Progenitor cell of endocrine pancreas (in vitro differentiated cells): Measurements from ENCODE around the gene GTF3C2. TPM values are rescaled to one million over a fixed set of nuclear protein-coding genes. Genes with fewer than 3 reads are reported as not detected.

Experiments
- DNase-seq: peaks from one replicate; pipeline ENCODE4 v3.0.0; 2021; ENCODE audit warnings: low spot score; ENCODE audit not compliant: unreplicated experiment
- H3K27ac Mint-ChIP-seq: 2 replicates; pipeline ENCODE4 v1.8.0; 2021; ENCODE audit warnings: mild to moderate bottlenecking, moderate library complexity, mixed read lengths
- H3K27me3 Mint-ChIP-seq: 2 replicates; pipeline ENCODE4 v1.8.0; 2021; ENCODE audit warnings: mixed read lengths
- H3K36me3 Mint-ChIP-seq: 2 replicates; pipeline ENCODE4 v1.8.0; 2022; ENCODE audit warnings: mixed read lengths; ENCODE audit not compliant: insufficient read depth
- H3K4me1 Mint-ChIP-seq: 2 replicates; pipeline ENCODE4 v1.8.0; 2021; ENCODE audit warnings: low read depth, mixed read lengths
- H3K4me3 Mint-ChIP-seq: 2 replicates; pipeline ENCODE4 v1.8.0; 2021; ENCODE audit warnings: low read depth, mild to moderate bottlenecking, moderate library complexity, mixed read lengths
- H3K9me3 Mint-ChIP-seq: 2 replicates; pipeline ENCODE4 v1.8.0; 2021; ENCODE audit warnings: low read depth, mixed read lengths
- total RNA-seq: library from RNA; stranded (reverse); gene quantifications from 2 replicates; pipeline ENCODE4 v1.2.1, GENCODE V29; 2021
- TF ChIP-seq, protein P1 (sequence below): fragments of 200-600 bp; sonication (generic); IDR thresholded peaks from one replicate; pipeline ENCODE4 v1.5.0; 2021; ENCODE audit warnings: antibody characterized with exemption, mild to moderate bottlenecking; ENCODE audit not compliant: unreplicated experiment

GTF3C2 gene
- total RNA-seq, 1 donor from 2014 or later = 106 TPM

DNA sequence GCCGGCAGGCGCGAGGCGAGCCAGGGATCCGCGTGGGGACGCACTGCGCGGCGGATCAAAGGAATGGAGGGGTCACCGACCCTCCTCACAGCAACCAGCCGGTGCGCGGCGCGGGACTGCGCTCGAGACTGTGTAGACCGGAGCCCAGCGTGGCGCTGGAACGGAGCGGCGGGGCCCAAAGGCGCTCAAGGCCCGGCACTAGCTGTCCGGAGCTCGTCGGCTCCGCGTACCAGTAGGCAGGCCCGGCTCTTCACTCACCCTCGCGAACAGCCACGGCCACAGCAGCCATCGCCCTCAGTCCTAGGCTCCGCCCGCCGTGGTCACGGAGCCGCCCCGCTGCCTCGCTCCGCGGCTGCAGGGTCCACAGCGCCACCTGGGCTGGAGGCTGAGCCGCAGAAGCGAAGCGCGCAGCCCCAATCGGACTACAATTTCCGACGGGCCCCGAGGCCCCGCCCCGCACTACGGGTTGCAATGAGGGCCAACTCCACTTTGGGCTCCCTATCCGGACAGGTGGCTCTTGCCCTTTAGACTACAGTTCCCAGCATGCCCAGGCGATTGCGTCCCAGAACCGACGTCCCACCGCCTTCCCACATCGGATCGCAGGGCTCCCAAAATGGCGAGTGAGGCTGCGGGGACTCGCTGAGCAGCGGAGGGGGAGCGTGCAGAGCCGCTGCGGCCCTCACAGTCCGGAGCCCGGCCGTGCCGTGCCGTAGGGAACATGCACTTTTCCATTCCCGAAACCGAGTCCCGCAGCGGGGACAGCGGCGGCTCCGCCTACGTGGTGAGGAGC lies 13.7 kb upstream of the GTF3C2 start, which contains the start of the genes EIF2B4 and SNX17:
EIF2B4 (minus strand) TSS at position 313 of the 790 bp plus-strand sequence; CDS start at position 289, 24 bp downstream.
SNX17 (plus strand) TSS at position 591 of the 790 bp plus-strand sequence; CDS start at position 719, 128 bp downstream.
- H3K27ac Mint-ChIP-seq = peak within 1 kb of the TSS; percentile 98
- H3K36me3 Mint-ChIP-seq = peaks cover 25% of the 10 kb centered on the region
- no peaks in the 10 kb centered on the region for H3K27me3 Mint-ChIP-seq
- H3K4me3 Mint-ChIP-seq = peak within 1 kb of the TSS; percentile 87
- TF ChIP-seq, protein P1, sequence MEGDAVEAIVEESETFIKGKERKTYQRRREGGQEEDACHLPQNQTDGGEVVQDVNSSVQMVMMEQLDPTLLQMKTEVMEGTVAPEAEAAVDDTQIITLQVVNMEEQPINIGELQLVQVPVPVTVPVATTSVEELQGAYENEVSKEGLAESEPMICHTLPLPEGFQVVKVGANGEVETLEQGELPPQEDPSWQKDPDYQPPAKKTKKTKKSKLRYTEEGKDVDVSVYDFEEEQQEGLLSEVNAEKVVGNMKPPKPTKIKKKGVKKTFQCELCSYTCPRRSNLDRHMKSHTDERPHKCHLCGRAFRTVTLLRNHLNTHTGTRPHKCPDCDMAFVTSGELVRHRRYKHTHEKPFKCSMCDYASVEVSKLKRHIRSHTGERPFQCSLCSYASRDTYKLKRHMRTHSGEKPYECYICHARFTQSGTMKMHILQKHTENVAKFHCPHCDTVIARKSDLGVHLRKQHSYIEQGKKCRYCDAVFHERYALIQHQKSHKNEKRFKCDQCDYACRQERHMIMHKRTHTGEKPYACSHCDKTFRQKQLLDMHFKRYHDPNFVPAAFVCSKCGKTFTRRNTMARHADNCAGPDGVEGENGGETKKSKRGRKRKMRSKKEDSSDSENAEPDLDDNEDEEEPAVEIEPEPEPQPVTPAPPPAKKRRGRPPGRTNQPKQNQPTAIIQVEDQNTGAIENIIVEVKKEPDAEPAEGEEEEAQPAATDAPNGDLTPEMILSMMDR = peak; percentile 80
- peaks cover 23% of the 10 kb centered on the region for H3K4me1 Mint-ChIP-seq
- H3K9me3 Mint-ChIP-seq = no peaks in the 10 kb centered on the region
- DNase-seq = peak; percentile 98

DNA sequence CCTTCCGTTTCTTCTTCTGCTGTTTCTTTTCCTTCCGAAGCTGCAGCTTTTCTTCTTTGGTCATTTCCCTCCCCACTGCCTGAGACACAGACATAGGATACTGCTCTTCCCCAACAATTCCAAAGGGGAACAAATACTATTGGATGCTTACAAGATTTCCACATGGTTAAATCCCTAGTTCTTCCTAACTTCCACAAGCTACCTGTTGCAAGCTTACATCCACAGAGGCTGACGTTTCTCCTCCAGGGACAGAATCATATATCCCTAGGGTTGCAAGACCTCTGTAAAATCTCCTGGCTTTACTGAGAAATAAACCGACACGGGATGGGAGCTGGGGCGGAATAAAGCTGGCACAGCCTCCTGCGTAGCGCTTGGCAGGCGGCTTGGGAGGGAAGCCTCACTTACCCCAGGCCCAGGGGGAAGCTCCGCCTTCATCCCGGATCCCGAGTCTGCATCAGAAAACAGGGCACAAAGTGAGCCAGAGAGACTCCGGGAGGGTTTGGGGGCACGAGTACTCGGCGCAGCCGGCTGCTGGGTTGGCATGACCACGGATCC lies 13.0 kb upstream of the GTF3C2 start:
- Mint-ChIP-seq H3K4me1 (peaks cover 23% of the 10 kb centered on the region), H3K4me3 (peak overlapping the region; percentile 87), H3K9me3 (no peaks in the 10 kb centered on the region), H3K27me3 (no peaks in the 10 kb centered on the region), H3K36me3 (peaks cover 25% of the 10 kb centered on the region), H3K27ac (peak overlapping the region; percentile 97)
- TF ChIP-seq, protein P1 = no peak
- DNase-seq = no peak

DNA sequence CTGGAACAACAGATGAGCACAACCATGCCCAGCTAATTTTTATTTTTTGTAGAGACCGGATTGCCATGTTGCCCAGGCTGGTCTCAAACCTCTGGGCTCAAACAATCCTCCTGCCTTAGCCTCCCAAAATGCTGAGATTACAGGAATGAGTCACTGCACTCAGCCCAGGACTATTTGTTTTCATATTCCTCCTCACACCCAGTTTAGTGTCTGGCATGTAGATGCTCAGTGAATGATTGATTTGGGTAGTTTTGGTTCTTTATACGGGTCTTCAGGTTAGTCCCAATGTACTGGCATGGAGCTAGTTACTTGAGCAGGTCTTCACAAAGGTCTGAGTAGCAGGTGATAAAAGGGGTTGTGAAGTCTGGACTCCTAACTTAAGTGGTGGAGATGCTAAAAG lies 7.4 kb upstream of the GTF3C2 start:
- Mint-ChIP-seq H3K4me3 (no peak overlapping the region), H3K27me3 (no peaks in the 10 kb centered on the region), H3K27ac (no peak overlapping the region), H3K9me3 (no peaks in the 10 kb centered on the region), H3K36me3 (peaks cover 18% of the 10 kb centered on the region), H3K4me1 (peaks cover 2% of the 10 kb centered on the region)
- DNase-seq = no peak
- TF ChIP-seq, protein P1 = no peak

DNA sequence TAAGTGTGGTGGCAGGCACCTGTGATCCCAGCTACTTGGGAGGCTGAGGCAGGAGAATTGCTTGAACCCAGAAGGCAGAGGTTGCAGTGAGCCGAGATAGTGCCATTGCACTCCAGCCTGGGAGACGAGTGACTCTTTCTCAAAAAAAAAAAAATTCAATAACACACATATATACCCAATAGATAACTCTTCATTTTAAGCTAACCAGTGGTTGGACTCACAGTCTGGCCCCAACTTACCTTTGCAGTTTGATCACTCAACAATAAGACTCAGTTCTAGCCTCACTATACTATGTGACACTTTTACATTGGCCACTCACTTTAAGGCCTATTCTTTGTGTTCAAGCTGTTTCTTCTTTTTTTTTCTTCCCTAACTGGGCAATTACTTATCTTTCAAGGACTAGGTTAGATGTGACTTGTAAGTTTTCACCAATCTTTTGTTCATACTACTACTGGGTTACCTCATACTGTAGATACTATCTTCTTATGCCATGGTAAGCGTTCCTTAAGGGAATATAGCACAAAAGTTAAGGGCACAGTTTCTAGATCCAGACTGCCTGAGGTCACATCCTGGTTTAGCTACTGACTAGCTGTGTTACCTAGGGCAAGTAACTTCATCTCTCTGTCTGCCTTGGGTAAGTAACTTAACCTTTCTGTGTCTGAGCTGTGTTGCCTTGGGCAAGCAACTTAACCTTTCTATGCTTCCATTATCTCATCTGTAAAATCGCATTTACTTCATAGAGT lies 6.3 kb upstream of the GTF3C2 start:
- no peak overlapping the region for H3K4me3 Mint-ChIP-seq
- no peaks in the 10 kb centered on the region for H3K27me3 Mint-ChIP-seq
- peak overlapping the region; percentile 56 for H3K27ac Mint-ChIP-seq
- no peaks in the 10 kb centered on the region for H3K9me3 Mint-ChIP-seq
- peaks cover 23% of the 10 kb centered on the region for H3K36me3 Mint-ChIP-seq
- H3K4me1 Mint-ChIP-seq = peaks cover 3% of the 10 kb centered on the region
- TF ChIP-seq, protein P1 = no peak
- DNase-seq = no peak

DNA sequence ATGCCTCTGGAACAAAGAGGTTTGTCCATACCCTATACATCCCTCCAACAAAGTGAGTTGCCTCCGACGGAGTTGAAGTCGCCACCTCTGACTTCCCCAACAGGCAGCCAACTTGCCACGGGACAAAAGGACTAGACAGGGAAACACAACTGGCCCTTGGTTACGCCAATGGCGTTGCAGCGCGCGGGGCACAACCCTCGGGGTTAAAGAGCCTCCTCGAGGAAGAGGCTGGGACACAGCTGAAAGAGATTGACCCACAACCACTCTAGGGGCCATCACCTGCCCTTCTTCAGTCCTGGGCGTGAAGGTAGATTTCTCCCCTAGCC lies 545 bp downstream of the GTF3C2 start:
- peak overlapping the region; percentile 96 for H3K4me3 Mint-ChIP-seq
- no peak for DNase-seq
- H3K27ac Mint-ChIP-seq = peak overlapping the region; percentile 99
- no peaks in the 10 kb centered on the region for H3K27me3 Mint-ChIP-seq
- TF ChIP-seq, protein P1 = no peak
- no peaks in the 10 kb centered on the region for H3K9me3 Mint-ChIP-seq
- peaks cover 8% of the 10 kb centered on the region for H3K36me3 Mint-ChIP-seq
- H3K4me1 Mint-ChIP-seq = peaks cover 18% of the 10 kb centered on the region
